ENCODE results near the gene DCANP1. TPM values are rescaled to one million over a fixed set of nuclear protein-coding genes. Genes with fewer than 3 reads are reported as not detected.

The DCANP1 gene
- not detected for total RNA-seq

GRCh38 chr5:135447298-135447929, at the start of gene DCANP1:
Gene DCANP1 (minus strand): TSS chr5:135447348. CDS start chr5:135447108, 240 bp downstream.

GRCh38 chr5:135452321-135453030, 5.3 kb upstream of the DCANP1 start, which contains the start of gene TIFAB:
Gene TIFAB (minus strand): TSS chr5:135452351. CDS start chr5:135449939, 2,412 bp downstream.

GRCh38 chr5:135398855-135399793, 48.0 kb downstream of the DCANP1 start, which contains the start of gene MACROH2A1:
Gene MACROH2A1 (minus strand): TSS chr5:135399231. CDS start chr5:135389093, 10,138 bp downstream.

Small RNA genes lying within 50 kb of the gene (small RNA-seq; reads per million reads assigned to genes)
- not detected for gene DCANP1 (ENCODE audit: low replicate concordance)

Other genes with a start within 250 kb of the DCANP1 start
- 171 TPM for gene MACROH2A1, start 48.1 kb downstream of the DCANP1 start, total RNA-seq
- 0.53 TPM for gene TIFAB, start 5.0 kb upstream of the DCANP1 start, total RNA-seq
- not detected for gene NEUROG1, start 88.6 kb upstream of the DCANP1 start, total RNA-seq
- gene CXCL14, start 131.6 kb upstream of the DCANP1 start, total RNA-seq = 37.1 TPM

All from metanephros (tissue), 2 donors.